Neural cell (in vitro differentiated cells): Measurements from ENCODE around the gene ADAMTS14. TPM values are rescaled to one million over a fixed set of nuclear protein-coding genes. Genes with fewer than 3 reads are reported as not detected.

Experiments used
- H2AFZ ChIP-seq: fragments of 200-600, 300-800 bp; sonication (generic), shearing (Covaris generic); 2 replicates; pipeline ENCODE4 v1.6.0; 2014; ENCODE audit warnings: low read depth, mild to moderate bottlenecking, antibody characterized with exemption, low read length, moderate library complexity
- H3F3A ChIP-seq: fragments of 200-600 bp; shearing (Covaris generic); 2 replicates; pipeline ENCODE4 v1.6.1; 2016; ENCODE audit warnings: mild to moderate bottlenecking, moderate library complexity, mixed read lengths, antibody characterized with exemption, low read length; ENCODE audit not compliant: insufficient read depth, poor library complexity, severe bottlenecking
- H3K27ac ChIP-seq: fragments of 200-600, 300-800 bp; sonication (generic), shearing (Covaris generic); 2 replicates; pipeline ENCODE4 v1.5.1; 2014; ENCODE audit warnings: mild to moderate bottlenecking, low read length, moderate library complexity
- H3K27me3 ChIP-seq: fragments of 300-800, 200-600 bp; sonication (generic), shearing (Covaris generic); 2 replicates; pipeline ENCODE4 v1.6.0; 2014; ENCODE audit warnings: mild to moderate bottlenecking, low read depth, low read length, moderate library complexity; ENCODE audit not compliant: insufficient read depth
- H3K36me3 ChIP-seq: fragments of 300-800, 200-600 bp; sonication (generic), shearing (Covaris generic); 2 replicates; pipeline ENCODE4 v1.5.1; 2014; ENCODE audit warnings: mild to moderate bottlenecking, antibody characterized with exemption, low read length, moderate library complexity; ENCODE audit not compliant: insufficient read depth
- H3K4me2 ChIP-seq: fragments of 300-800, 200-600 bp; sonication (generic), shearing (Covaris generic); 2 replicates; pipeline ENCODE4 v1.6.0; 2014; ENCODE audit warnings: mild to moderate bottlenecking, low read length
- H3K4me3 ChIP-seq: fragments of 300-800, 200-600 bp; sonication (generic), shearing (Covaris generic); 2 replicates; pipeline ENCODE4 v1.5.1; 2014; ENCODE audit warnings: mild to moderate bottlenecking, low read length, moderate library complexity
- H3K79me2 ChIP-seq: fragments of 200-600 bp; shearing (Covaris generic); replicated peaks from 2 replicates; pipeline ENCODE4 v1.6.0; 2014; ENCODE audit warnings: mild to moderate bottlenecking, low read length, moderate library complexity; ENCODE audit not compliant: insufficient read depth
- H3K9ac ChIP-seq: fragments of 300-800, 200-600 bp; sonication (generic), shearing (Covaris generic); 2 replicates; pipeline ENCODE4 v1.6.1; 2016; ENCODE audit warnings: mild to moderate bottlenecking, low read length, mixed read lengths
- H3K9me2 ChIP-seq: fragments of 200-600 bp; shearing (Covaris generic); 2 replicates; pipeline ENCODE4 v1.6.1; 2016; ENCODE audit warnings: mild to moderate bottlenecking, low read length, mixed read lengths; ENCODE audit not compliant: insufficient read depth
- H3K9me3 ChIP-seq: fragments of 200-600, 300-800 bp; sonication (generic), shearing (Covaris generic); 2 replicates; pipeline ENCODE4 v1.6.1; 2016; ENCODE audit warnings: mild to moderate bottlenecking, mixed run types, low read length, moderate library complexity, mixed read lengths
- H4K20me1 ChIP-seq: fragments of 200-600 bp; shearing (Covaris generic); 2 replicates; pipeline ENCODE4 v1.6.1; 2016; ENCODE audit warnings: mild to moderate bottlenecking, mixed run types; ENCODE audit not compliant: insufficient read depth
- EP300 ChIP-seq: fragments of 450-650 bp; conservative IDR thresholded peaks from 2 replicates; pipeline ENCODE4 v1.6.1; 2014; ENCODE audit warnings: antibody characterized with exemption, mild to moderate bottlenecking, moderate library complexity; ENCODE audit not compliant: poor library complexity, severe bottlenecking
- EZH2 ChIP-seq: fragments of 200-600, 300-800 bp; shearing (Covaris generic), sonication (generic); IDR thresholded peaks from 2 replicates; pipeline ENCODE4 v1.6.1; 2014; ENCODE audit warnings: antibody characterized with exemption, low read length, borderline replicate concordance, mild to moderate bottlenecking; ENCODE audit not compliant: insufficient read depth, poor library complexity, severe bottlenecking
- MXI1 ChIP-seq: fragments of 450-650 bp; conservative IDR thresholded peaks from 2 replicates; pipeline ENCODE4 v1.6.1; 2014; ENCODE audit warnings: antibody characterized with exemption, mild to moderate bottlenecking; ENCODE audit not compliant: poor library complexity, severe bottlenecking
- POLR2AphosphoS5 ChIP-seq: IDR thresholded peaks from 2 replicates; pipeline ENCODE4 v1.6.1; 2012
- RAD21 ChIP-seq: fragments of 450-650 bp; conservative IDR thresholded peaks from 2 replicates; pipeline ENCODE4 v1.6.1; 2014; ENCODE audit warnings: antibody characterized with exemption, mild to moderate bottlenecking, moderate library complexity
- SMC3 ChIP-seq: fragments of 450-650 bp; conservative IDR thresholded peaks from 2 replicates; pipeline ENCODE4 v1.6.1; 2014; ENCODE audit warnings: antibody characterized with exemption, mild to moderate bottlenecking, moderate library complexity; ENCODE audit not compliant: poor library complexity
- TAF1 ChIP-seq: IDR thresholded peaks from 2 replicates; pipeline ENCODE4 v1.6.1; 2012; ENCODE audit warnings: low read depth
- polyA plus RNA-seq: library from polyadenylated mRNA; depleted of rRNA; stranded (reverse); fragments of >200 nt; gene quantifications from 2 replicates; pipeline ENCODE4 v1.2.3, GENCODE V29; 2014
- TF ChIP-seq, protein P1 (sequence below): IDR thresholded peaks from 2 replicates; pipeline ENCODE4 v1.6.1; 2012; ENCODE audit warnings: borderline replicate concordance
- TF ChIP-seq, protein P2 (sequence below): fragments of 450-650 bp; IDR thresholded peaks from 2 replicates; pipeline ENCODE4 v1.5.1; 2014; ENCODE audit warnings: antibody characterized with exemption, mild to moderate bottlenecking, moderate library complexity; ENCODE audit not compliant: poor library complexity, severe bottlenecking

The ADAMTS14 gene
- polyA plus RNA-seq, 1 donor from 2014 or later: 0.04 TPM

DNA sequence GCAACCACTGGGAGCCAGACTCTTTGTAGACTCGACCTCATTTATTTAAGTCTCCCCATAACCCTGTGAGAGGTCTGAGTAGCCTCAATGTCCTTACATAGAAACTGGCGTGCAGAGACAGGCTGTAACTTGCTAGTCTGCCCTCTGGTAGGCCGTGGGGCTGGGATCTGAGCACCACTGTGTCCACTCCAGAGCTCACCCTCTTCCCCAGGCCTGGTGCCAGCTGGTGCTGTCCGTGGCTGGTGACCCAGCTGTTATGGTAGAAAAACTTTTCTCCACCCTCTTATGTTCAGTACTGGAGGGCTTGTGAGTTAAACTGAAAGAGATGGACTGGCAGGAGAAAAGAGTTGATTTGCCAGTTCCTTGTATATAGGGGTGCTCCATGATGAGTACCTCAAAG is 41.9 kb downstream of the ADAMTS14 start:
- TF ChIP-seq MXI1 (no peak), POLR2AphosphoS5 (no peak), RAD21 (no peak), EZH2 (no peak)
- Histone ChIP-seq H3K9me2 (no peaks in the 10 kb centered on the region), H3K79me2 (no peaks in the 10 kb centered on the region), H3K27me3 (no peaks in the 10 kb centered on the region), H3K9me3 (no peaks in the 10 kb centered on the region), H3K4me2 (no peak overlapping the region), H3K27ac (no peak overlapping the region), H3F3A (no peaks in the 10 kb centered on the region), H3K4me3 (no peak overlapping the region), H4K20me1 (no peaks in the 10 kb centered on the region), H3K9ac (no peak overlapping the region), H2AFZ (no peak overlapping the region), H3K36me3 (no peaks in the 10 kb centered on the region)

DNA sequence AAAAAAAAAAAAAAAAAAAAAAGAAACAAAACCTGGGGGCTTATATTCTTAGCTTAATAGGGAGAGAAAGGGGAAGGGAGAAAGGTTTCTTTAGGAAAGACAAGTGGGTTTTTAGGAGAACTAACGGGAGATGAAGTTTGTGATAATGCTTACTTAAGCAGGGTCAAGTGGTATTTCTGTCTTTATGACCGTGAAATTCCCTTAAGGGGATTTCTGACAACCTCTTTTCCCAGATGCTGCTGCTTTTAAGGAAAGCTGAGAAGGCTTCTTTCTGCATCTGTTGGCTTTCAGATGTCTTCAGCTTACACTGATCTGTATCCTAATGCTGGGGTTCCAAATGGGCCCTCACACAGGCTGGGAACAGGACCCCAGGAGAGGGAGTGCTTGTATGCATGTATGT is 42.6 kb downstream of the ADAMTS14 start:
- Histone ChIP-seq H3K79me2 (no peaks in the 10 kb centered on the region), H3K9me3 (no peaks in the 10 kb centered on the region), H3K27me3 (no peaks in the 10 kb centered on the region), H3K9me2 (no peaks in the 10 kb centered on the region), H3K36me3 (no peaks in the 10 kb centered on the region), H3K27ac (no peak overlapping the region), H3K9ac (no peak overlapping the region), H4K20me1 (no peaks in the 10 kb centered on the region), H3K4me3 (no peak overlapping the region), H2AFZ (no peak overlapping the region), H3K4me2 (no peak overlapping the region), H3F3A (no peaks in the 10 kb centered on the region)
- TF ChIP-seq SMC3 (no peak), RAD21 (no peak), EZH2 (no peak), MXI1 (no peak), EP300 (no peak), TAF1 (no peak), POLR2AphosphoS5 (no peak)
- TF ChIP-seq, protein P1, sequence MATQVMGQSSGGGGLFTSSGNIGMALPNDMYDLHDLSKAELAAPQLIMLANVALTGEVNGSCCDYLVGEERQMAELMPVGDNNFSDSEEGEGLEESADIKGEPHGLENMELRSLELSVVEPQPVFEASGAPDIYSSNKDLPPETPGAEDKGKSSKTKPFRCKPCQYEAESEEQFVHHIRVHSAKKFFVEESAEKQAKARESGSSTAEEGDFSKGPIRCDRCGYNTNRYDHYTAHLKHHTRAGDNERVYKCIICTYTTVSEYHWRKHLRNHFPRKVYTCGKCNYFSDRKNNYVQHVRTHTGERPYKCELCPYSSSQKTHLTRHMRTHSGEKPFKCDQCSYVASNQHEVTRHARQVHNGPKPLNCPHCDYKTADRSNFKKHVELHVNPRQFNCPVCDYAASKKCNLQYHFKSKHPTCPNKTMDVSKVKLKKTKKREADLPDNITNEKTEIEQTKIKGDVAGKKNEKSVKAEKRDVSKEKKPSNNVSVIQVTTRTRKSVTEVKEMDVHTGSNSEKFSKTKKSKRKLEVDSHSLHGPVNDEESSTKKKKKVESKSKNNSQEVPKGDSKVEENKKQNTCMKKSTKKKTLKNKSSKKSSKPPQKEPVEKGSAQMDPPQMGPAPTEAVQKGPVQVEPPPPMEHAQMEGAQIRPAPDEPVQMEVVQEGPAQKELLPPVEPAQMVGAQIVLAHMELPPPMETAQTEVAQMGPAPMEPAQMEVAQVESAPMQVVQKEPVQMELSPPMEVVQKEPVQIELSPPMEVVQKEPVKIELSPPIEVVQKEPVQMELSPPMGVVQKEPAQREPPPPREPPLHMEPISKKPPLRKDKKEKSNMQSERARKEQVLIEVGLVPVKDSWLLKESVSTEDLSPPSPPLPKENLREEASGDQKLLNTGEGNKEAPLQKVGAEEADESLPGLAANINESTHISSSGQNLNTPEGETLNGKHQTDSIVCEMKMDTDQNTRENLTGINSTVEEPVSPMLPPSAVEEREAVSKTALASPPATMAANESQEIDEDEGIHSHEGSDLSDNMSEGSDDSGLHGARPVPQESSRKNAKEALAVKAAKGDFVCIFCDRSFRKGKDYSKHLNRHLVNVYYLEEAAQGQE: no peak
- TF ChIP-seq, protein P2, sequence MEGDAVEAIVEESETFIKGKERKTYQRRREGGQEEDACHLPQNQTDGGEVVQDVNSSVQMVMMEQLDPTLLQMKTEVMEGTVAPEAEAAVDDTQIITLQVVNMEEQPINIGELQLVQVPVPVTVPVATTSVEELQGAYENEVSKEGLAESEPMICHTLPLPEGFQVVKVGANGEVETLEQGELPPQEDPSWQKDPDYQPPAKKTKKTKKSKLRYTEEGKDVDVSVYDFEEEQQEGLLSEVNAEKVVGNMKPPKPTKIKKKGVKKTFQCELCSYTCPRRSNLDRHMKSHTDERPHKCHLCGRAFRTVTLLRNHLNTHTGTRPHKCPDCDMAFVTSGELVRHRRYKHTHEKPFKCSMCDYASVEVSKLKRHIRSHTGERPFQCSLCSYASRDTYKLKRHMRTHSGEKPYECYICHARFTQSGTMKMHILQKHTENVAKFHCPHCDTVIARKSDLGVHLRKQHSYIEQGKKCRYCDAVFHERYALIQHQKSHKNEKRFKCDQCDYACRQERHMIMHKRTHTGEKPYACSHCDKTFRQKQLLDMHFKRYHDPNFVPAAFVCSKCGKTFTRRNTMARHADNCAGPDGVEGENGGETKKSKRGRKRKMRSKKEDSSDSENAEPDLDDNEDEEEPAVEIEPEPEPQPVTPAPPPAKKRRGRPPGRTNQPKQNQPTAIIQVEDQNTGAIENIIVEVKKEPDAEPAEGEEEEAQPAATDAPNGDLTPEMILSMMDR: no peak
